Stimulated activated CD8-positive, alpha-beta memory T cell treated with anti-CD3 and anti-CD28 coated beads, Interleukin-7, amount 100 ng/mL, for 48 hours (primary cell): ENCODE measurements around the gene BBLN.
"Not testable (repeated sequence)": the region's sequence is repeated elsewhere in the genome, so short reads cannot be mapped to it uniquely, and the experiment has no call there.

ENCODE experiments used
- DNase-seq, 2 donors: peaks; one replicate each; pipeline ENCODE4 v3.0.0-alpha.2; 2020; ENCODE audit warnings: low read depth in 1 of 2; ENCODE audit errors: extremely low read depth in 1 of 2

Gene BBLN, protein sequence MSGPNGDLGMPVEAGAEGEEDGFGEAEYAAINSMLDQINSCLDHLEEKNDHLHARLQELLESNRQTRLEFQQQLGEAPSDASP

DNA sequence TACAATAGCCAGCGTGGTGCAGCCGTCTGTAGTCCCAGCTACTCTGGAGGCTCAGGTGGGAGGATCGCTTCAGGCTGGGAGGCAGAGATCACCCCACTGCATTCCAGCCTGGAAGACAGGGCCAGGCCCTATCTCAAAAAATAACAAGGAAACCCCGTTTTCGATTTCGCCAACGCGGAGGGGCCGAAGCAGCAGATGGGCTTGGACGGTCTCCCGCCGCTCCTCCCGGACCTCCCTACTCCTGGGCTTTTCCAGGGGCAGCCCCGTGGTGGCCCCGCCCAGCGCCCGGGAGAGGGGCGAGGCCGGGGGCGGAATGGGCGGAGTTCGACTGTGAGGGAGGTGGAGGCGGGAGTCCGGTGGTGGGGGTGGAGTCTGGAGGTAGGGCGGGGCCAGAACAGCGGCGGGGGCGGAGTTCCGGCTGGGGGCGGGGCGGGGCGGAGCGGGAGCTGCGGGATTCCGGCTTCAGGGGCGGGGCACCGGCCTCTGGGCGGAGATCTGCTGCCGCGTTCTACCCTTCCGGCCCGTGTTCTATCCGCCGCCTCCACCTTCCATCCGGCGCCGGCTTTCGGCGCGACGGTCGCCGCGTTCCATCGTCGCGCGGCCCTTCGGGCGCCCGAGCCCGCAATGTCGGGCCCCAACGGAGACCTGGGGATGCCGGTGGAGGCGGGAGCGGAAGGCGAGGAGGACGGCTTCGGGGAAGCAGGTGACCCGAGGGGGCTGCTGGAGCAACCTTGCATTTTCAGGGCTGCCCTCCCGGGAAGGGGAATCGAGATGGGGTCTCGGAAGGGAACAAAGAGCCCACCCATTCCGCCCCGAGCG lies at the start of gene BBLN:
Gene BBLN (plus strand): TSS at position 482 of the 819 bp plus-strand sequence. CDS start 143 bp downstream, at position 625.
- DNase-seq = peak; percentile 86 to 89

DNA sequence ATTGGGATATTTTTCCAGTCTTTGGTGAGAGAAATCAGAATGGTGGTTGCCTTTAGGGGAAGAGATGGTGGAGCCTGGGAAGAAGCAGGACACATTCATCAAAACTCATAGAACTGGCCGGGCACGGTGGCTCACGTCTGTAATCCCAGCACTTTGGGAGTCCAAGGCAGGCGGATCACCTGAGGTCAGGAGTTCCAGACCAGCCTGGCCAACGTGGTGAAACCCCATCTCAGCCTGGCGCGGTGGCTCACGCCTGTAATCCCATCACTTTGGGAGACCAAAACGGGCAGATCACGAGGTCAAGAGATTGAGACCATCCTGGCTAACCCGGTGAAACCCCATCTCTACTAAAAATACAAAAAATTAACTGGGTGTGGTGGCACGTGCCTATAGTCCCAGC lies 48.3 kb upstream of the BBLN start:
- not testable (repeated sequence) for DNase-seq

DNA sequence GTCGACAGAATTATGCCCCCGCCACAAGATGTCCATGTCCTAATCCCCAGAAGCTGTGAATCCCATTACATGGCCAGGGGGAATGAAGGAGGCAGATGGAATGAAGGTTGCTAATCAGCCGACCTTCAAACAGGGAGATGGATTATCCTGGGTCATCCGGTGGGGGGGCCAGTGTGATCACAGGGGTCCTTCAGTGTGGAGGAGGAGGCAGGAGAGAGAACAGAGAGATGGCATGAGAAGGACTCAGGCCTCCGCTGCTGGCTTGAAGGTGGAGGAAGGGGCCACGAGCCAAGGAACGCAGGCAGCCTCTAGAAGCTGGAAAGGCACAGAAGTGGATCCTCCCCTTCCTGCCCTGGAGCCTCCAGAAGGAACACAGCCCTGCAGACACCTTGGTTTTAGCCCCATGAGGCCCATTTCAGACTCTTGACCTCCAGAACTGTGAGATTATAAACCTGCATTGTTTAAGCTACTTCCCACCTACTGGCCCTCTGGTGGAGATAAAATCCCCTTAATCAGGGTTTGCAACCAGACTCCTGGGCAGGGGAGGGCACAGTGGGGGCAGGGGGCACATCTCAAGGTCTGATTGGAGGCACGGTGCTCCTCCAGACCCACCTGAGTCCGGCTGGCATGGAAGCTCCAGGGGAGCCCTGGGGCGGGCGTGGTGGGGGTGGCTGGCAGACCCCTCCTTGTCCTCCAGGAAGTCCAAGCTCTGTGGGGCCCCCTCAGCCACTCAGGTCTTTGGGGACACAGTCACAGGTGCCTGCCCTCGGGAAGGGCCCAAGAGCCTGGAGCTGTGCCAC lies 46.3 kb upstream of the BBLN start:
- no peak for DNase-seq

DNA sequence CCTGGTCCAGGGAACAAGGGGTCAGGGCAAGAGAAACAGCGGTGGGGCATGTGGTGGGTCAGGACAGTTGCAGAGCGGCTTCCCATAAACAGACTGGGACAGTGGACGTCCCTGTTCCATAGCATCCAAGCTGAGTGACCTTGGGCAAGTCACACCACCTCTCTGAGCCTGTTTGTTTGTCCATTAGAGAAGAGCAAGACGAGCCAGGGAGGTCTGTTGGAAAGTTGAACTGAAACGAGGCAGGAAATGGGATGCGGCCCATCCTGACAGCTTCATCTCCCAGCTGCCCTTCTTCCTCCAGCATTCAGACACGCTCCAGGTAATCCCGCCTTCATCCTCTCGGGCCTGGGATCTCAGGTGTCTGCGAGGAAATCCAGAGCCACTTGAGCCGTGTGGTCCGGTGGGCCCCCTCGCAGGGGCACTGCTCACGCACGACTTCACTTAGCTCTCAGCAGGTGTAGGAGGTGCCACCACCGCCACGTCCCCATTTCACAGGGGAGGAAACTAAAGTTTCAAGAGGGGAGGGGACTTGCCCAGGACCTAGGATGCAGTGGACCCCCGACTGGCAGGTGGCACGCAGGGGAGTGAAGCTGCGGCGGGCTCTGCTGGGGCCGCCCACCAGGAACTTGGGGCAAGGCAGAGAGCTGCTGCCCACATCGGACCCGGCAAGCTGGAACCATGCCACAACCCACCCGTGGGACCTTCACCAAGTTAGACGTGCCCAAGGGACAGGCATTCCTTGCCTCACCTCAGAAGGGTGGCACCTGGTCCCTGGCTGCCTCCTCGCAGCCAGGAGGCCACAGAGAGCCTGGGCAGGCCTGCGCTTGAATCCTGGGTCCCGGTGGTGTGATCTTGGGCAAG lies 45.5 kb upstream of the BBLN start:
- no peak for DNase-seq

DNA sequence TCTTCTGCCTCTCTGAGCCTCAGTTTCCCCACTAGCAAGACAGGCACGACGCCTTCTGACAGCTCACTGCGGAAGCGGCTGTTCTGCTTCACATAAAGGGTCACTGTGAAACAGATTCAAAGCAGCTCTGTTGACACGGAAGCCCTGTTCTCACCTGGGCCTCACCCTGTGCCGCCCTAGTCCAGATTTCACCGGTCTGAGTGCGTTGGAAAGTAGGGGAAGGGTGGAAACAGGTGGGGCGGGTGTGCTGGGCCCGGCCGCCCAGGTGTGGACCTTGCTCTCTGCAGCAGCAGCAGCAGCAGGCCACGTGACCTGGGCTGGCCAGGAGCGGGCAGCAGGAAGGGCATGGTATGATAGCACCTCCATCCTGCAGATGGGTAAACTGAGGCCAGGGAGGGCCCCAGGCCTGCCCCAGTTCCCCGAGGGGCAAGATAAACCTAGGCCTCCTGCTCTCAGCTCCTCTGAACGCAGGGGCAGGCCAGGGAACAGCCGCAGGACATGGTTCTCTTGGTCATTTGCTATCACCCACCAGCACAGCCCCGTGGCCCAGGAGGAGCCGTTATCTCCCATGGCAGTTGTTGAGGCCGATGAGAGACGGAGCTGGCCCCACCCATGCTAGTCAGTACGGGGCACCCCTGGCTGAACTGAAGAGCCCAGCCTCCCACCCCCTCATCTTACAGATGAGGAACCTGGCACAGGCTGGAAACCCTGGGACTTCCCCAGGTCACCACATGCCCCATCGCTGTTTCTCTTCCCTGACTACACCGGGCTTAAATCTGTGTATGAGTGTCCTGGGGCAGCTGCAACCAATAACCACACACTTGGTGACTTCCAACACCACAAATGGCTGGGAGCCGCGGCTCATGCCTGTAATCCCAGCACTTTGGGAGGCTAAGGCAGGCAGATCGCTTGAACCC lies 44.6 kb upstream of the BBLN start:
- no peak for DNase-seq

DNA sequence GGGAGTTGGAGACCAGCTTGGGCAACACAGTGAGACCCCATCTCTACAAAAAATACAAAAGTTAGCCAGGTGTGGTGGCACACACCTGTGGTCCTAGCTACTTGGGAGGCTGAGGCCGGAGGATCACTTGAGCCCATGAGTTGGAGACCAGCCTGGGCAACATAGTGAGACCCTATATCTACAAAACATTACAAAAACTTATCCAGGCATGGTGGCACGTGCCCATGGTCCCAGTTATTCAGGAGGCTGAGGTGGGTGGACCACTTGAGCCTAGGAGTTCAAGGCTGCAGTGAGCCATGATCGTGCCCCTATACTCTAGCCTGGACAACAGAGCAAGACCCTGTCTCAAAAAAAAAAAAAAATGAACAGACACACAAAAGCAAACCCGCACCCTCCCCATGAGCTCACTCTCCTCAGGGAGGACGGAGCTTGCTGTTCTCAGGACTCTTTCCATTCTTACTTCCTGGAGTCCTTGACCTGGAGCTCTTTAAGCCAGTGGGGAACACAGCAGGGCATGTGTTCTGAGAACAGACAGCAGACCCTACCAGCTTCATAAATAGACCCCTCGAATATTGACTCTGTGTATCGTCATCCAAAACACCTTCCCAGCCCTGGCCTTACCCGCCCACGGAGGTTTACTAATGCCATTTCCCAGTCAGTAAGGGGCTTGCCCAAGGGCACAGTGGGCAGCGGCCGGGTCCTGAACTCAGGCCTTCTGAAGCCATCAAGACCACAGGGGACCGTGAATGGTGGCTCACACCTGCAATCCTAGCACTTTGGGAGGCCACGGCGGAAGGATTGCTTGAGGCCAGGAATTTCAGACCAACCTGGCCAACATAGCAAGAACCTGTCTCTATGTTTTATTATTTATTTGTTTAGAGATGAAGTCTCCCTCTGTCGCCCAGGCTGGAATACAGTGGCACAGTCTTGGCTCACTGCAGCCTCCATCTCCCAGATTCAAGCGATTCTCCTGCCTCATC lies 43.7 kb upstream of the BBLN start:
- no peak for DNase-seq

DNA sequence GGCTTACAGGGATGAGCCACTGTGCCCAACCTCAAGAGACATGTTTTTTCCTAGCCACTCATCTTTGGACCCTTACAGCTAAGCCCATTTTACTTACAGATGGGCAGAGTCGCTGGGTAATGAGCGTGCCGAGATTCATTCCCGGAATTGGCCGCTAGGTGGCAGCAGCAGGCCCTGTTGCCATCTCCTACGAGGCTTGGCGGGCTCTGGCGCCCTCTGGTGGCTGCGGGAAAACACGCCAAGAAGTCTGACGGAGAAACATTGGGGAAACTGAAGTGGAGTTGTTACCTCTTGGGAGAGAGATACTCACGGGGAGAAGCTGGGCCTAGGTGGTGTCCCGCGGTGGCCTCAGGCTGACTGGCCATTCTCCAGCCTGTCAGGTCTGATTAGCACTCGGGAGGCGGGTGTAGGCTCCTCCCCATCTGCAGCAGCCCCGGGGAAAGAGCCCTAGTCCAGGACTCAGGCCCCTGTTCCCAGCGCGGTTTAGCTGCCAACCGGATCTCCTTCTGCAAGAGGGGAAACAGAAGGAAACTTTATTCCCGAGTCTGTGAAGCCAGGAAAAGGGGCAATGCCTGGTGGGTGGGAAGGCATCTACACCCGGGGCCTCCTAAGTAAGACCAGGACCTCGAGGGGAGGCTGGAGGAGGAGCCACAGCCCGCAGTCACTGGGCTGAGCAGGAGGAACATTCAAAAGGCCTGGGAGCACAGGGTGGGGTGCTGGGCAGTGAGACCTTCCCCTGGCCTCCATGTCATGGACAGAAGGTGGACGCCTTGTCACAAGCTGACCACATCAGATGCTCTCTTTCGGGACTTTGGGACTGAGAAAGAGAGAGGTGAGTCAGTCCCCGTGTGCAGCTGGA lies 42.2 kb upstream of the BBLN start:
- peak; percentile 85 to 90 for DNase-seq

DNA sequence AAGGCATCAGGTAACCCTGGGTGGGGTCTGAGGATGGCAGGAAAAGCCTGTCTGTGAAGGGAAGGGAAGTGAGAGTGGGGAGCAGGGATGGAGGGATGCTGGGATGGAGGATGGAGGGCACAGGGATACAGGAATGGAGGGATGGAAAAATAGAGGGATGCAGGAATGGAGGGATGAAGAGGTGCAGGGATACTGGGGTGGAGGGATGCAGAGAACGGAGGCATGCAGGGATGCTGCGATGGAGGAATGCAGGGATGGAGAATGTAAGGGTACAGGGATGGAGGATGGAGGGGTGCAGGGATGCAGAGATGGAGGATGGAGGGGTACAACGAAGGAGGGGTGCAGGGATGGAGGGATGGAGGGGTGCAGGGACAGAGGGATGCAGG lies 41.6 kb upstream of the BBLN start:
- DNase-seq = no peak

DNA sequence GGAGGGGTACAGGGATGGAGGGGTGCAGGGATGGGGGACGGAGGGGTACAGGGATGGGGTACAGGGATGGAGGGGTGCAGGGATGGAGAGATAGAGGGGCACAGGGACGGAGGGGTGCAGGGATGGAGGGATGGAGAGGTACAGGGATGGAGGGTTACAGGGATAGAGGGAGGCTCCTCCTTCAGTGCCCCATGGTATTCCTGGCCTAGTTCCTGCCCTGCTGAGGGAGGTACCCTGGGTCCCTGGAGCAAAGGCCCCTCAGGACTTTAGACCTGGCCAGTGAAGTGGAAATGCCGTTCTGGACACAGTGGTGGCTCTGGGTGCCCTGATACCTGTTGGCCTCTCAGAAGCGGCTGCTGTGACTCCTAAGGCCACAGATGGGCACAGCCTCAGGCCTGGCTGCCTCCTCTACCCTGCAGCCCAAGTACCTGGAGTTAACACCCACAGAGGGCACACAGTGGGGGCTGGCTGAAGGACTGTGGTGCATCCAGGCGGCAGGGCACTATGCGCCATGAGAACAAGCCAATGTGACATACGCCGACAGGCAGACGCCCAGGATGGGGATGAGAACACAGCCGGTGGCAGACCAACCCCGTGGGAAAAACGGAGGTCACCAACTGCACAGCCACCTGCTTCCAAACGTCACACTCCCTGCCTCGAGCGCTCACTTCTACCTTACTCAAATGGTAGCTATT lies 40.9 kb upstream of the BBLN start:
- no peak for DNase-seq

DNA sequence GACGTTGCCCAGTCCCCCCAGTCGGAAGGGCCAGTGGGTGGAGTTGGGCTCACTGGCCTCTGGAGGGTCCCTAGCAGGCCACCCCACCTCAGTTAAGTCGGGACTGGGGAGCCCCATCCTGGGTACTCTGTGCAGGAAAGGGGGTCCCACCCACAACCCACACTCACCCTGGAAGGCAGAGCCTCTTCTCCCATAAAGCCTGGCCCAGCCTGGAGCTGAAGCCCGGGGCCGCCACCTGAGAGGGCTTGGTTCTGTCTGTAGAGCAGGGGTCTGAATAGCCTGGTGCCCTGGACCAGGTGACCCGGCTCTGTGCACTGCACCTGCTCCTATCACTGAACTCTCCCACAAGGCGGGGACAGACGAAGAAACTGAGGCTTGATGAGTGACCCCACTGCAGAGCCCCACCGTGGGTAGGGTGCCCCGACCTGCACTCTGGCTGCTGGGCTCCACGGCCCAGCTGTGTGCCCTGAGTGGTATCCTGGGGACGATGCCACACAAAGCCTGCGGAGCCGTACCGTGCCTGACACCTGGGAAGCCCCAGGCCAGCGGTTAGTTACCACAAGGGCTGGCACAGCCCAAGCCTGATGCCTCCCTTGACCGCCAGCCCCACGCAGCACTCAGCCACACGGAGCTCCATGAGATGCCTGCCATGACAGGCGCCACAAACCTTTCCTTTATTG lies 39.9 kb upstream of the BBLN start:
- DNase-seq = no peak

DNA sequence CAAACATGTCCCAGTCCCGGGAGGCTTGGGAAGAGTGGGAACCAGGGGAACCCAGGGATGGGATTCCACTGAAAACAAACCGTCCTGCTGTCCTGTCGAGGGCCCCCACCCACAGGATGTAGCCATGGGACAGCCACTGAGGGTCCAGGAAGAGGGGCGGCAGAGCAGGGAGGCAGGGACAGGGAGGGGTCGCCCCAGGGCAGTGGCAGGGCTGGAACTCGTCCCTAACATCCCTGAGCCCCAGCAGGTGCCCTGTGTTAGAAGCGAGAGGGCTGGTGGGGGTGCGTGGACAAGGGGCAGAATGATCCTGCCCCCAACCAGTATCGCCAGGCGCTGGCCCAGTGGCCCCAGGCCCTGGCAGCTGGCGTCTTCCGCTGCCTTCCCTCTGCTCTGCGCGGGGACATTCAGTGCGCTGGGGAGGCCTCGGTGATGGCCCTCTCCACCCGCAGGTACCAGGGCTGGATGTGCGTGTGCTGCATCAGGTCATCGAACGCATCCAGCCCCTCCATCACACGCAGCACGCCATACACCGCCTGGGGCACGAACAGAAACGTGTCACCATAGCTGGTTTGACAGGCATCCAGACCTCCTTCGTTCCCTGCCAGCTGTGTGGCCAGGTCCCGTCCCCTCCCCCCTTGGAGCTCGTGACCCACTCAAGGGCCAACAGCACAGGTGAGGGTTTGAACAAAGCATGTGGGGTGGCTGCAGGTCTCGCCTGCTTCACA lies 39.2 kb upstream of the BBLN start:
- DNase-seq = no peak

DNA sequence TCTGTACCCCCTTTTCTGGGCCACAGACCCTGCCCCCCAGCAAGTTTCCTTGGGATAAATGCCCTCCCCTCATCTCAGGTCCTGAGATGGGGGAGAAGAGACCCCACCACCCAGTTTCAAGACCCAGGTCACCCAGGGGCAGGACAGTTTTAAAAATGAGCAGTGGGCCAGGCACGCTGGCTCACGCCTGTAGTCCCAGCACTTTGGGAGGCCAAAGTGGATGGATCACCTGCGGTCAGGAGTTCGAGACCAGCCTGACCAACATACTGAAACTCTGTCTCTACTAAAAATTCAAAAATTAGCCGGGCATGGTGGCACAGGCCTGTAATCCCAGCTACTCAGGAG lies 38.6 kb upstream of the BBLN start:
- DNase-seq = no peak

DNA sequence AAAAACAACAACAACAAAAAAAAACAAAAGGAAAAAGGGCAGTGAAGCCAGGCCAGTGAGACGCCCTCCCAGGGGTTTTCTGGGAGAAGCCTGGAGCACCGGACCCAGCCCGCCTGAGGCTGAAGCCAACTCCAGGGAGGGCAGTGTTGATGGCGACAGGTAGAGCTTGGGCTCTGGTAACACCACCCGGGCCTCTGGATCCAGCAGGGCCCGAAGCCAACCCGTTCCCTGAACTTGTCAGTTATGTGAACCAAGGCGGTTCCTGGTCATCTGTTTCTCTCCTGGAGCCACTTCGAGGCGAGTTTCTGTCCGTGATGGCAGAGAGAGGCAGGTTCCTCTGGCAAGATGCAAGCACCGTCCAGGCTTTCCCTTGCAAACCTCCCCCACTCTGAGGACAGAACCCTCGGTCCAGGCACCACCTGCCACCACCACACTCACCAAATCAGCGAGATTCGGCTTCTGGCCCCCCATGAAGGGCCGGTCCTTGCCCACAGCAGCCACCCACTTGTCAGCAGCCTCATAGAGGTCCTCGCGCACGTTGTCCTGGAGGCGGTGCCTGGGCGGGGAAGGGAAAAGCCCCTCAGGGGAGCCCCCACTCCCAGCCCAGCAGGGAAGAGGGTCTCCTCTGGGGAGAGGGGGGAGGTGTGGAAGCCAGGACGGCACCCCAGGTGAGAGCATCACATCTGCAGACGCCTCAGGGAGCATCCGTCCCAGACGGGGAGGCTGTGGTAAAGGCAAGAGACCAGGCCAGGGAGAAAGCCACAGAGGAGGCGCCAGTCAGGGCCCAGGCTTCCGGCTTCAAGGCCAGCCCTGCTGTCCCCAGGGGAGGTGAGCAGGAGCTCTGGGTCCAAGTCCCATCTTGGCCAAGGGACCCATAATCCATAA lies 37.9 kb upstream of the BBLN start:
- no peak for DNase-seq

DNA sequence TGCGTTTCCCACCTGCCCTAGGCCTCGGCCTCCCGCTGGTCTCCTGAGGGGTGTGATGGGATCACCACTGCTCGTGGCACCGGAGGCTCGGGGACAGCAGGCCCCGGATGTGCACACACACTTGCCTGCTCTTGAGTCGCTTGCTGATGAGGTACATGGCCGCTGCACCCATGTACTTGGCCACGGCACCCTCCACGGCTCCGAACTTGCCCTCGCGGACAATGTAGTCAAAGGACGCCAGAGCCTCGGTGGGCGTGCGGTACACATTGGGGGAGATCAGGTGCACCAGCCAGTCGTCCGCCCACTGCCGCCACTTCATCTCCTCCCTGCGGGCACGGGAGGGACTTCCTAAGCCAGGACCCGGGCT lies 37.3 kb upstream of the BBLN start:
- no peak for DNase-seq

DNA sequence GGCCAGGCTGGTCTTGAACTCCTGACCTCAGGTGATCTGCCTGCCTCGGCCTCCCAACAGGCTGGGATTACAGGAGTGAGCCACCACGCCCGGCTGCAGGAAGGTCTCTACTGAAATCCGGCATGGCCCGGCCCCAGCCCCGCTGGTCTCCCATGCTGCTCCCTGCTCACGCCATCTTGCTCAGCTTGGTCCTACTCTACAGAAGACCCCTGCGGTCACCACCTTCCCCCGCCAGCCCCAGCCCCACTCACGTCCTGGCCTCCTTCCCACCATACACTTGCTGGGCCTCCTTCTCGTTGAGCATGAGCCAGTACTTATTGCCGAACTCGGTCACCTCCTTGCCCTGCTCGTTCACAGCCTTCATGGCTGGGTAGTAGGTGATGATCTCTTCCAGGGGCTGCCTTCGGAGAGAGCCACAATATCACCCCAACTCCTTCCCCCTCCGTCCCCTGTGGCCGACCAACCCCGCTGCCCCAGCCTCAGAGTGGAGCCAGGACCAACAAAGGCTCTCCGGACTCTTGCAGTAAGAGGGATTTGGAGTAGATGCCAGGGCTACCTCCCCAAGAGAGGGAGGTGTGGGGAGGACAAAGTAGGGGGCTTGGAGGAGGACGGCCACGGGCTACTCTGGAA lies 36.5 kb upstream of the BBLN start:
- no peak for DNase-seq
